IgD-negative memory B cell (primary cell): ENCODE results near the gene CCDC40. TPM values are rescaled to one million over a fixed set of nuclear protein-coding genes. Genes with fewer than 3 reads are reported as not detected.
A peak's percentile ranks its signal among the peaks of the same experiment; 100 is the strongest.

Experiments
- H3K27ac Mint-ChIP-seq, 3 donors: one replicate each; pipeline ENCODE4 v1.8.0; 2020 to 2022; ENCODE audit warnings: mild to moderate bottlenecking in 3 of 3, mixed read lengths in 3 of 3, moderate library complexity in 1 of 3
- H3K27me3 Mint-ChIP-seq: one replicate; pipeline ENCODE4 v1.8.0; 2021; ENCODE audit warnings: mixed read lengths
- H3K36me3 Mint-ChIP-seq: one replicate; pipeline ENCODE4 v1.8.0; 2020; ENCODE audit warnings: mild to moderate bottlenecking, mixed read lengths
- H3K4me1 Mint-ChIP-seq, 3 donors: one replicate each; pipeline ENCODE4 v1.8.0; 2020 to 2022; ENCODE audit warnings: mixed read lengths in 3 of 3, mild to moderate bottlenecking in 1 of 3
- H3K4me3 Mint-ChIP-seq, 4 donors: one replicate each; pipeline ENCODE4 v1.8.0; 2020 to 2022; ENCODE audit warnings: mild to moderate bottlenecking in 4 of 4, mixed read lengths in 4 of 4, moderate library complexity in 3 of 4
- H3K9me3 Mint-ChIP-seq, 3 donors: one replicate each; pipeline ENCODE4 v1.8.0; 2020 to 2021; ENCODE audit warnings: mixed read lengths in 3 of 3, mild to moderate bottlenecking in 1 of 3
- polyA plus RNA-seq: library from polyadenylated mRNA; unstranded; fragments of 300-500 nt; fragmentation: Illumina TruSeq; gene quantifications from one replicate; pipeline ENCODE4 v1.2.3, GENCODE V29; 2021

The CCDC40 gene
- polyA plus RNA-seq, 1 donor from 2014 or later = not detected

DNA sequence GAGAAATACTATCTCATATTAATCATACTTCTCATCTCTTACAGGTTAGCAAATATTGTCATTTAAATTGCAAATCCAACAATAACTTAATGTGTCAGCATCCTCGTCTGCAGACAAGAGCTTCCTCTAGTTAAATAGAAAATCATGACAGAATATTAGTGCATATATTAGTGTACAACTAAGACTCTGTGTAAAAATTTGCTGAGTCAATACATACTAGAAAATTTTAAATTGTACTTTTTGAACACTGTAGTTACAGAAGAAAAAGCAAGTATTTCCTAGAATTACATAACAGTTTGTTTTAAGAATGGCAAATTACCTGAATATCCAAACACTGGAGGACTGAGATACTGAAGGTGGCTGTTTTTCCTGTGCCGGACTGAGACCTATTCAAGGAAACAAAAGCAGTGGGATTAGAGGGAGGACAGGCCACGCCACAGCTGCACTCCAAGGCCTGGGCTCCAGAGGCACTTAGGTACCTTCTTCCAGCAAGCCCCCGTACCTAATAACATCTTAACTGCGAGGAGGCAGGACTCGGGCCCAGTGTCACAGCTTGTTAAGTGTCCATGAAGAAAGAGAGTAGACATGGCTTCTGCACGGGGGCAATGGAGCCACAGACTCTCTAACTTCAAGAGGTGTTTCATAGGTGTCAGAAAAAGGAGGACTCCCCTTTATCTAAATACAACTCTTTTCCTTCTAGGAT, 105.2 kb downstream of the CCDC40 start:
- Mint-ChIP-seq H3K36me3 (peaks cover 5% of the 10 kb centered on the region), H3K9me3 (no peaks in the 10 kb centered on the region)

GRCh38 chr17:80142929-80143328, 106.5 kb downstream of the CCDC40 start:
- Mint-ChIP-seq H3K4me3 (no peak overlapping the region), H3K36me3 (peaks cover 5% of the 10 kb centered on the region), H3K27ac (no peak overlapping the region), H3K9me3 (no peaks in the 10 kb centered on the region), H3K4me1 (peaks cover 15 to 26% (median 21%) of the 10 kb centered on the region in 3 donors), H3K27me3 (no peaks in the 10 kb centered on the region)

More for the DNA sequence above, 105.2 kb downstream of the CCDC40 start:
- Mint-ChIP-seq H3K27me3 (no peaks in the 10 kb centered on the region), H3K27ac (no peak overlapping the region), H3K4me1 (peaks cover 9 to 22% (median 15%) of the 10 kb centered on the region in 3 donors), H3K4me3 (peak overlapping the region in 1 of 4 donors; percentile 18)

GRCh38 chr17:80145076-80146075, 108.9 kb downstream of the CCDC40 start:
- H3K4me1 Mint-ChIP-seq = peaks cover 15 to 33% (median 25%) of the 10 kb centered on the region in 3 donors
- peak overlapping the region in 2 of 3 donors; percentile 28 to 80 for H3K27ac Mint-ChIP-seq
- no peaks in the 10 kb centered on the region for H3K27me3 Mint-ChIP-seq
- H3K9me3 Mint-ChIP-seq = no peaks in the 10 kb centered on the region
- peak overlapping the region; percentile 86 to 95 (median 95) for H3K4me3 Mint-ChIP-seq
- peaks cover 1% of the 10 kb centered on the region for H3K36me3 Mint-ChIP-seq

DNA sequence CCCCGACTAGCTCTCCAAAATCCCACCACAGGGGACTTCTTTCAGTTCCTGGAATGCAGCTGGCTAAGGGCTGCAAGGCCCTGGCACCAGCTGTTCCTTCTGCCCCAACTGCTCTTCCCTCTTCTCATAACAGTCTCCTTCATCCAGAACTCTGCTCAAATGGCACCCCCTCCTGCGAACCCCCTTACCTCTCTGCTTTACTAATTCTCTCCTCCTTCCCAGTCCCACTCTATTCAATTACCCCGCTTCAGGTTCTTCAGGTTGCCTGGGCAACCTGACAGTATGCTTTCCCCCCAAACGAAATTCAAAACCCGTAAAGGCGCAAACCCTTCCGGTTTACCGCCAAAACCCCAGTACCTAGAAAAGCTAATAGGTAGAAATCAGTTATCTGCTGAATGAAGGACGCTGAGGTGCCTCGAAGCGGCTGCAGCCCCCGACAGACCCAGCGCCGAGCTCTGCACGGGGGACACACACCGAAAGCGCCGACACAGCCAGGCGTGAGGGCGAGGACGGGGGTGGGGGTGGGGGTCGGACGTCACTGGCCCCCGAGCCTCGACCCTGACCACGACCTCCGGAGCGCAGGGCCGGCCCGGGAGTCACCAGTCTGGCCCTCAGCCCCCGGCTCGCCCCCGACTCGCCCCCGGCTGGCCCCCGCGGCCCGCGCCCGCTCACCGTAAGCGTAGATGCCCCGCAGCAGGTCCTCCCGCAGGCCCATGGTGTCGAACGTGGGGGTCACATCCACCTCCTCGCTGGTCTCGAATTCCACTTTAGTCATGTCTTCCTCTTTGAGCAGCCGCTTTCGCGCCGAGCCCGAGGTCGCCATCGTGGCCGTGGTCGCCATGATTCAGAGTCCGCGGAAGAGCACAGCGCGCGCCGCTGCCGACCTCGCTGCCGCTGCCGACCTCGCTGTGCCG, 109.9 kb downstream of the CCDC40 start:
- H3K4me3 Mint-ChIP-seq = peak overlapping the region; percentile 95 to 100 (median 97)
- no peaks in the 10 kb centered on the region for H3K9me3 Mint-ChIP-seq
- H3K4me1 Mint-ChIP-seq = peaks cover 15 to 33% (median 25%) of the 10 kb centered on the region in 3 donors
- H3K36me3 Mint-ChIP-seq = peaks cover 1% of the 10 kb centered on the region
- peak overlapping the region; percentile 65 to 97 (median 80) for H3K27ac Mint-ChIP-seq
- H3K27me3 Mint-ChIP-seq = no peaks in the 10 kb centered on the region

DNA sequence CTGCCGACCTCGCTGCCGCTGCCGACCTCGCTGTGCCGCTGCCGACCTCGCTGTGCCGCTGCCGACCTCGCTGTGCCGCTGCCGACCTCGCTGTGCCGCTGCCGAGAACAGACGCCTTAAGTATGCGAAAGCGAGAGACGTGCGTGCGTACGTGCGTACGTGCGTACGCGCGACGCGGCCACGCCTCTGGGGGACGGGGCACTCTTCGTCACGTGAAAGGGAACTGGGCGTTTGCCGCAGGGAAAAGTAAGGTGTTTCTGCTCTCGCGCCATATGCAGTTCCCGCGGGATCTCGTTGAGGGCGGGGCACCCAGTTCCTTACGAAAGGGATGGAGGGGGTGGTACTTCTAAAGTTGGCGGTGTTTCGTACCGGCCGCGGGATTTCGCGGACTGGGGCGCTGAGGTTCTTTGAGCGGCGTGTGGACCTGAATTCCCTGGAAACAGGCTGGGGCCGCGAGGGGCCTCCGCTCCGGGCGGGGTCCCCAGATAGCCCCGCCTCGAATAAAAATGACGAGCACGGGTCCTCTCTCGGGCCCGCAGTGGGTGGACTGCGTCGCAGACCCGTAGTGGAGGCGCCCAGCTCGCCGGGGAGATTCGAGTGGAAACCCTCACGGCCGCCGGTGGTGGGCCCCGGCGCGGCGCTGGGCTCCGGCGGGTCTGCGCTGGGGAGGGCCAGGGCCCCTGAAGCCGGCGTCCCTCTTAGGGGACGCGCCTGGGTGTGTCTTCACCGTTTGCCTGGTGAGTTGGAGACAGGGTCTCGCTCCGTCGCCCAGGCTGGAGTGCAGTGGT, 110.8 kb downstream of the CCDC40 start, which contains the start of gene EIF4A3:
TSS of gene EIF4A3 (minus strand) at position 94 of the 788 bp plus-strand sequence. CDS start 167 bp downstream, outside the sequence.
- Mint-ChIP-seq H3K27me3 (no peaks in the 10 kb centered on the region), H3K4me1 (peaks cover 15 to 33% (median 25%) of the 10 kb centered on the region in 3 donors), H3K27ac (peak within 1 kb of the TSS; percentile 65 to 97 (median 80)), H3K4me3 (peak within 1 kb of the TSS; percentile 95 to 100 (median 97)), H3K36me3 (peaks cover 1% of the 10 kb centered on the region), H3K9me3 (no peaks in the 10 kb centered on the region)

Other genes starting within 250 kb of the CCDC40 start
- 3.2 TPM for gene CBX8, start 239.6 kb upstream of the CCDC40 start, polyA plus RNA-seq
- 4.1 TPM for gene CBX4, start 197.2 kb upstream of the CCDC40 start, polyA plus RNA-seq
- 1.7 TPM for gene TBC1D16, start 770 bp upstream of the CCDC40 start, polyA plus RNA-seq
- gene GAA, start 64.9 kb downstream of the CCDC40 start, polyA plus RNA-seq = 11.3 TPM
- gene EIF4A3, start 110.5 kb downstream of the CCDC40 start, polyA plus RNA-seq = 71.0 TPM
- gene CARD14, start 133.4 kb downstream of the CCDC40 start, polyA plus RNA-seq = not detected
- gene SGSH, start 183.7 kb downstream of the CCDC40 start, polyA plus RNA-seq = 31.6 TPM
- 2.7 TPM for gene SLC26A11, start 183.8 kb downstream of the CCDC40 start, polyA plus RNA-seq
- 26.2 TPM for gene RNF213, start 224.2 kb downstream of the CCDC40 start, polyA plus RNA-seq